ENCODE measurements around the gene UTRN.

DNA sequence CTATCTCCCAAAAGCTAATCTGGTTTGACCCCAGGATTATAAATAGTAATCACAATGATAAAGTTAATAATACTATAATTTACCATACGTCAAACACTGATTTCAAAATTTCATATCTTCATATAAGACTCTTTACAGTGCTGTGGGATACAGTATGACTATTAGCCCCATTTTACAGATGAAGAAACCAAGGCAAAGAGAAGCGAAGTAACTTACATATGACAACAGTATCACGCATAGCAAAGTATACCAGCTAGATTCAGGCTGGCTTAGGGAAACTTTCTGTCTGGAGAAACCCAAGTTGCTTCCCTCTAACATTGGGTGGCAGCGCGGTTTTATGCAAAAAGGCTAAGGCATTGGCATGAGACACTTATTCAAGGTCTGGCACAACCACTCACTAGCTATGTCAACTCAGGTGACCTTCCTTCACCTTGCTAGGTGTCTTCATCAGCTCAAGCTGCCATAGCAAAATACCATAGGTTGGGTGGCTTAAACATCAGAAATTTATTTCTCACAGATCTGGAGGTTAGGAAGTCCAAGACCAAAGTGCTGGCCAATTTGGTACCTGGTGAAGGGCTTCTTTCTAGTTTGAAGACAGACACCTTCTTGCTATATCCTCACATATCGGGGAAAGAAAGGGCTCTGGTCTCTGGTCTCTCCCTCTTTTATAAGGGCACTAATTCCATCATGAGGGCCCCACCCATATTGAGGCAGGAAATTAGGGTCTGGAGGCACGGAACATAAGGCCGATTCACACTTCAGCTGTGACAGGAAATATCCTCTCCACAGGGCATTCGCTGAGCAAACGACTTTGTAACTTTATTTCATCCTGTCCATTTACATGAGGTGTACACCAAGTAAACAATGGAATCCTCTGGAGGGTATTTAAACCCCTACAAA is 22.4 kb upstream of the UTRN start:
- TF ChIP-seq, protein P1, sequence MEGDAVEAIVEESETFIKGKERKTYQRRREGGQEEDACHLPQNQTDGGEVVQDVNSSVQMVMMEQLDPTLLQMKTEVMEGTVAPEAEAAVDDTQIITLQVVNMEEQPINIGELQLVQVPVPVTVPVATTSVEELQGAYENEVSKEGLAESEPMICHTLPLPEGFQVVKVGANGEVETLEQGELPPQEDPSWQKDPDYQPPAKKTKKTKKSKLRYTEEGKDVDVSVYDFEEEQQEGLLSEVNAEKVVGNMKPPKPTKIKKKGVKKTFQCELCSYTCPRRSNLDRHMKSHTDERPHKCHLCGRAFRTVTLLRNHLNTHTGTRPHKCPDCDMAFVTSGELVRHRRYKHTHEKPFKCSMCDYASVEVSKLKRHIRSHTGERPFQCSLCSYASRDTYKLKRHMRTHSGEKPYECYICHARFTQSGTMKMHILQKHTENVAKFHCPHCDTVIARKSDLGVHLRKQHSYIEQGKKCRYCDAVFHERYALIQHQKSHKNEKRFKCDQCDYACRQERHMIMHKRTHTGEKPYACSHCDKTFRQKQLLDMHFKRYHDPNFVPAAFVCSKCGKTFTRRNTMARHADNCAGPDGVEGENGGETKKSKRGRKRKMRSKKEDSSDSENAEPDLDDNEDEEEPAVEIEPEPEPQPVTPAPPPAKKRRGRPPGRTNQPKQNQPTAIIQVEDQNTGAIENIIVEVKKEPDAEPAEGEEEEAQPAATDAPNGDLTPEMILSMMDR (IDR thresholded peaks at IDR 0.05), result no peak
- TF ChIP-seq POLR2A (IDR thresholded peaks at IDR 0.05), result no peak

All from thyroid gland (tissue), 4 donors.